ENCODE results near the gene TMEM132D.

Gene TMEM132D

DNA sequence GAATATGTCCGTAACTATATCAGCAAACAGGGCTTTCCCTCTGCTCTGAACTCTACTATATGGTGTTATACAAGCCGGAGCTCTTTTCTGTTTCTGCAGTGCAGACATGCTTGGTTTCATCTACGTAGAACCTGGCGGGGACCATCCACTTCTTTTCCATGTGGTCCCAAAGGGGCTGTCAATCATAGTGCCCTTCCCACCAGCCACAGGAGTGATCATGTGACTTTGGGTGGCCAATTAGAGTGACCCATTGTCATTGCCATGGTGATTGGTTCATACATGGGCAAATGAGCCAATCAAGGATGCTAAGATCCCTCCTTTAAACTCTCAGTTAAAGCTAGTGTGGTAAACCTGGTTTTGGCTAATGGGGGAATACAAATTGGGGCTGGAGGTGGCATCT lies 281.3 kb downstream of the TMEM132D start:
- Histone ChIP-seq H2AFZ (ENCODE audit: low read length, unreplicated experiment) (no peak overlapping the region), H3K27ac (ENCODE audit: low read depth, low read length) (no peak overlapping the region), H3K4me3 (ENCODE audit: low read depth, low read length) (no peak overlapping the region), H3K4me1 (ENCODE audit: control insufficient read depth, insufficient read depth, low read length, unreplicated experiment) (no peaks in the 10 kb centered on the region), H3K27me3 (ENCODE audit: insufficient read depth, low read length) (no peaks in the 10 kb centered on the region), H3K36me3 (ENCODE audit: insufficient read depth, low read length) (no peaks in the 10 kb centered on the region), H3K79me2 (ENCODE audit: control insufficient read depth, insufficient read depth, low read length, unreplicated experiment) (no peaks in the 10 kb centered on the region)

GRCh38 chr12:129619271-129619670 lies 284.6 kb downstream of the TMEM132D start:
- Histone ChIP-seq H3K4me1 (ENCODE audit: control insufficient read depth, insufficient read depth, low read length, unreplicated experiment) (no peaks in the 10 kb centered on the region), H2AFZ (ENCODE audit: low read length, unreplicated experiment) (no peak overlapping the region), H3K27ac (ENCODE audit: low read depth, low read length) (no peak overlapping the region), H3K79me2 (ENCODE audit: control insufficient read depth, insufficient read depth, low read length, unreplicated experiment) (no peaks in the 10 kb centered on the region), H3K27me3 (ENCODE audit: insufficient read depth, low read length) (no peaks in the 10 kb centered on the region), H3K4me3 (ENCODE audit: low read depth, low read length) (no peak overlapping the region), H3K36me3 (ENCODE audit: insufficient read depth, low read length) (no peaks in the 10 kb centered on the region)

DNA sequence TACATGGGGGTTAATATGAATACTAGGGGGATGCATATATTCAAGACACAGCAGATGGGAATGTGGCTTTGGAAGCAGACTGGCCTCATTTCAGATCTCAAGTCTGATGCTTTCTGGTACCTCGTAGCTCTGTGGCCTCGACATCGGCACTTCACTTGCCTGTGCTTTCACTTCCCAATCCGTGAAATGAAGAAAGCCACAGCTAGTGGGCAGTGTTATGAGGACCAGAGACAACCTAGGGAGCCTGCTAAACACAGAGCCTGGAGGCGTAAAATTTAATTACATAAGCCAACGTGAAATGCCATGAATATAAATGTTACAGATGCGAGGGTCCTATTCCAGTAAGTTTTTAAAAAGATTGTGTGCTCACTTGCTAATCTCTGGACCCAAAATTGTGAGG lies 286.0 kb downstream of the TMEM132D start:
- Histone ChIP-seq H3K27ac (ENCODE audit: low read depth, low read length) (no peak overlapping the region), H3K79me2 (ENCODE audit: control insufficient read depth, insufficient read depth, low read length, unreplicated experiment) (no peaks in the 10 kb centered on the region), H3K4me1 (ENCODE audit: control insufficient read depth, insufficient read depth, low read length, unreplicated experiment) (no peaks in the 10 kb centered on the region), H3K27me3 (ENCODE audit: insufficient read depth, low read length) (no peaks in the 10 kb centered on the region), H2AFZ (ENCODE audit: low read length, unreplicated experiment) (no peak overlapping the region), H3K4me3 (ENCODE audit: low read depth, low read length) (no peak overlapping the region), H3K36me3 (ENCODE audit: insufficient read depth, low read length) (no peaks in the 10 kb centered on the region)

DNA sequence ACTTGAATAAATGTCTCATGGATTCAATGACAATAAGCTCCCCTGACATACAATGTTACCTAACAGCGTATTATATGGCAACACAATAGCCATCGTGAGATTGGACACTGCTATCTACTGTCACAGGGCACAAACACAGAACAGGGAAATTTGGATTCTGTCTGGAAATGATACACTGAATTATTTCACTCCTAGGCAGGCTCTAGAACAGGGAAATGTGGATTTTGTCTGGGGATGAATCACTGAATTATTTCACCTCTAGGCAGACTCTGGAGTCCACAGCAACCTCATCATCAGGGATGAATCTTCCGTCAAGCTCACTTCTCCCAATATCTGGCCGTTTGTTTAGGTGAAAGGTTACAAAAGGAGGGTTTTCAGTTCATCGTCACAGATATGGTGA lies 288.8 kb downstream of the TMEM132D start:
- Histone ChIP-seq H3K4me1 (ENCODE audit: control insufficient read depth, insufficient read depth, low read length, unreplicated experiment) (no peaks in the 10 kb centered on the region), H3K36me3 (ENCODE audit: insufficient read depth, low read length) (no peaks in the 10 kb centered on the region), H3K4me3 (ENCODE audit: low read depth, low read length) (no peak overlapping the region), H2AFZ (ENCODE audit: low read length, unreplicated experiment) (no peak overlapping the region), H3K27me3 (ENCODE audit: insufficient read depth, low read length) (no peaks in the 10 kb centered on the region), H3K27ac (ENCODE audit: low read depth, low read length) (no peak overlapping the region), H3K79me2 (ENCODE audit: control insufficient read depth, insufficient read depth, low read length, unreplicated experiment) (no peaks in the 10 kb centered on the region)

GRCh38 chr12:129614221-129614885 lies 289.5 kb downstream of the TMEM132D start:
- Histone ChIP-seq H3K27ac (ENCODE audit: low read depth, low read length) (no peak overlapping the region), H2AFZ (ENCODE audit: low read length, unreplicated experiment) (no peak overlapping the region), H3K4me3 (ENCODE audit: low read depth, low read length) (no peak overlapping the region), H3K4me1 (ENCODE audit: control insufficient read depth, insufficient read depth, low read length, unreplicated experiment) (no peaks in the 10 kb centered on the region), H3K36me3 (ENCODE audit: insufficient read depth, low read length) (no peaks in the 10 kb centered on the region), H3K27me3 (ENCODE audit: insufficient read depth, low read length) (no peaks in the 10 kb centered on the region), H3K79me2 (ENCODE audit: control insufficient read depth, insufficient read depth, low read length, unreplicated experiment) (no peaks in the 10 kb centered on the region)

DNA sequence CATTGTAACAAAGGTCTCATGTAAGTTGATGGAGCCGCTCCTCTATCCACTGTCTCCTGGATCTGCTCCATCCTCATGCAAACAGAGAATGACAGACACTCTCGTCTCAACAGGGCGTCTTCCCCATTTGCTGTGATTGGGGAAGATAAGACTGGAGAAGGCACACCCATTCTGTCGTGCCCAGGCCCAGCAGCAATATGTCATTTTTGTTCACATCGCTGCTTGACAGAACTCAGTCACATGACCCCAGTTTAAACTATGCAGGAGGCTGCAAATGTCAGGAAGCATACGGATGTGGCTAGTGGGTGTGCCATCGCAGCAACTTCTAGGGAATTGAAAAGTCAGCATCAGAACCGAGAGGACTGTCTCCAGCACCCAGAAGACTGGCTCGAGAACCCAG lies 290.5 kb downstream of the TMEM132D start:
- H3K27me3 ChIP-seq (ENCODE audit: insufficient read depth, low read length) = no peaks in the 10 kb centered on the region
- no peaks in the 10 kb centered on the region for H3K79me2 ChIP-seq (ENCODE audit: control insufficient read depth, insufficient read depth, low read length, unreplicated experiment)
- no peak overlapping the region for H2AFZ ChIP-seq (ENCODE audit: low read length, unreplicated experiment)
- no peak overlapping the region for H3K4me3 ChIP-seq (ENCODE audit: low read depth, low read length)
- H3K27ac ChIP-seq (ENCODE audit: low read depth, low read length) = no peak overlapping the region
- no peaks in the 10 kb centered on the region for H3K36me3 ChIP-seq (ENCODE audit: insufficient read depth, low read length)
- no peaks in the 10 kb centered on the region for H3K4me1 ChIP-seq (ENCODE audit: control insufficient read depth, insufficient read depth, low read length, unreplicated experiment)

DNA sequence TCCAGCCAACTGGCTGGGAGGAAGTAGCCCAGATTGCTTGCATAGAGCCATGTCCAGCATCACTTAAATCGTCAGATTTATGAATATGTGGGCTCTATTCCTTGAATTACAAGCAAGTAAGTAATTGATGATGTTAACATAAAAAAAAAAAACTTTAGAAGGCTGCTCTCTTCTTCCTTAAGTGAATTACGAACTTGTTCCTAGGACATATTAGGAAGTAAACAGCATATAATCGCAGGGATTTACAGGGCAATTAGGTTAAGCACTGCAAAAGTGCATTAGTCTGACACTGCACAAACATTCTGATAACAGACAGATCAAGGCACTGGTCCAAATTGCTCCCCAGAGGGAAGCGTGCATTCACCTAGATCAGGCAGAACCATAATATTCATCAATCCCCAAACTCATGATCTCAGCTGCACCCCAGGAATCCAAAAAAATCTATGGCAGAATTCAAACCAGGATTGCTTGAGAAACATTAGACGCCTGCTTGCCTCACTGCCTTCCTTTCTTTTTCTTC lies 293.2 kb downstream of the TMEM132D start:
- no peaks in the 10 kb centered on the region for H3K4me1 ChIP-seq (ENCODE audit: control insufficient read depth, insufficient read depth, low read length, unreplicated experiment)
- H3K4me3 ChIP-seq (ENCODE audit: low read depth, low read length) = no peak overlapping the region
- H3K36me3 ChIP-seq (ENCODE audit: insufficient read depth, low read length) = no peaks in the 10 kb centered on the region
- H3K79me2 ChIP-seq (ENCODE audit: control insufficient read depth, insufficient read depth, low read length, unreplicated experiment) = no peaks in the 10 kb centered on the region
- no peaks in the 10 kb centered on the region for H3K27me3 ChIP-seq (ENCODE audit: insufficient read depth, low read length)
- no peak overlapping the region for H3K27ac ChIP-seq (ENCODE audit: low read depth, low read length)
- no peak overlapping the region for H2AFZ ChIP-seq (ENCODE audit: low read length, unreplicated experiment)

- Histone ChIP-seq H3K4me1 (ENCODE audit: control insufficient read depth, insufficient read depth, low read length, unreplicated experiment) (no peaks in the 10 kb centered on the region), H3K36me3 (ENCODE audit: insufficient read depth, low read length) (no peaks in the 10 kb centered on the region), H3K27ac (ENCODE audit: low read depth, low read length) (no peak overlapping the region), H3K79me2 (ENCODE audit: control insufficient read depth, insufficient read depth, low read length, unreplicated experiment) (no peaks in the 10 kb centered on the region), H3K27me3 (ENCODE audit: insufficient read depth, low read length) (no peaks in the 10 kb centered on the region), H3K4me3 (ENCODE audit: low read depth, low read length) (no peak overlapping the region), H2AFZ (ENCODE audit: low read length, unreplicated experiment) (no peak overlapping the region)
Observed at GRCh38 chr12:129607756-129608155, 296.1 kb downstream of the TMEM132D start.

DNA sequence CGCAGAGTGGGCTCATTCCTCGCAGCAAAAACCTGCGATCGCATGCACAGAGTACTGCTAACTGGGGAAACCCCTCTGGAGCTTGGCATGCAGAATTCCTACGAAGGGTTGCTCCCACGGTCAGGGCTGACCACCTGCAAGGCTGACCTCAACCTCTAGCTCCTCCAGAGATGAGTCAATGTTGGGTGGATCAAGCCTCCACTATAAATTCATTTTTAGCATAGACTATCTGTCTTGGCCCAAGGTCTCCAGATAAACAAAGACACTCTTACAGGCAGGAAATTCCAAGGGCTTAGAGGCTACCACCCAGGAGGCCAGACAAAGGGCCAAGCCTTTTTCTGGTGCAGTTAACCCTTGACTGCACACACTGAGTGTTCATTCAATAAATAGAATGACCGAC lies 296.5 kb downstream of the TMEM132D start:
- H3K36me3 ChIP-seq (ENCODE audit: insufficient read depth, low read length) = no peaks in the 10 kb centered on the region
- no peak overlapping the region for H3K27ac ChIP-seq (ENCODE audit: low read depth, low read length)
- no peaks in the 10 kb centered on the region for H3K4me1 ChIP-seq (ENCODE audit: control insufficient read depth, insufficient read depth, low read length, unreplicated experiment)

DNA sequence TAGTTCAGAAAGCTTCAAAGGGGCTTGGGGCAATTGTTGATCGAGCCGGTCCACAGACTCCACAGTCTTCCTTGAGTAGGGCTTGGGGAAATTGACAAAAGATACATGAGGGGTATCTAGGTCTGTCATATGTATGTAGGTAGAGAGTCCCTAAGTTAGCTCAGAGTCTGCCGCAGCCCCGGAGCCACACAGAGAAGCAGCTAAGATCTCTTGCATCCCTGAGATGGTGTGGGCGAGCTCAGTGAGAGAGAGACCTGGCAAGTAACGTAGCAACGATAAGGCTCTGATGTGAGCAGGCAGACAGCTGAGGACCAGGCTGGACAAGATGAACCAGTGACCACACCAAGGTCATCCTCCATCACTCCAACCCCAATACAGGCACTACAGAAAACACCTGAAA lies 297.6 kb downstream of the TMEM132D start:
- H3K36me3 ChIP-seq (ENCODE audit: insufficient read depth, low read length) = no peaks in the 10 kb centered on the region

More for the DNA sequence above, 296.5 kb downstream of the TMEM132D start:
- no peak overlapping the region for H2AFZ ChIP-seq (ENCODE audit: low read length, unreplicated experiment)
- no peaks in the 10 kb centered on the region for H3K79me2 ChIP-seq (ENCODE audit: control insufficient read depth, insufficient read depth, low read length, unreplicated experiment)
- H3K27me3 ChIP-seq (ENCODE audit: insufficient read depth, low read length) = no peaks in the 10 kb centered on the region
- H3K4me3 ChIP-seq (ENCODE audit: low read depth, low read length) = no peak overlapping the region

GRCh38 chr12:129605666-129606065 lies 298.2 kb downstream of the TMEM132D start:
- Histone ChIP-seq H2AFZ (ENCODE audit: low read length, unreplicated experiment) (no peak overlapping the region), H3K36me3 (ENCODE audit: insufficient read depth, low read length) (no peaks in the 10 kb centered on the region), H3K27ac (ENCODE audit: low read depth, low read length) (no peak overlapping the region), H3K27me3 (ENCODE audit: insufficient read depth, low read length) (no peaks in the 10 kb centered on the region), H3K79me2 (ENCODE audit: control insufficient read depth, insufficient read depth, low read length, unreplicated experiment) (no peaks in the 10 kb centered on the region), H3K4me3 (ENCODE audit: low read depth, low read length) (no peak overlapping the region), H3K4me1 (ENCODE audit: control insufficient read depth, insufficient read depth, low read length, unreplicated experiment) (no peaks in the 10 kb centered on the region)

More for the DNA sequence above, 297.6 kb downstream of the TMEM132D start:
- no peak overlapping the region for H3K27ac ChIP-seq (ENCODE audit: low read depth, low read length)
- H3K4me3 ChIP-seq (ENCODE audit: low read depth, low read length) = no peak overlapping the region
- H2AFZ ChIP-seq (ENCODE audit: low read length, unreplicated experiment) = no peak overlapping the region
- H3K79me2 ChIP-seq (ENCODE audit: control insufficient read depth, insufficient read depth, low read length, unreplicated experiment) = no peaks in the 10 kb centered on the region
- H3K4me1 ChIP-seq (ENCODE audit: control insufficient read depth, insufficient read depth, low read length, unreplicated experiment) = no peaks in the 10 kb centered on the region
- no peaks in the 10 kb centered on the region for H3K27me3 ChIP-seq (ENCODE audit: insufficient read depth, low read length)

Measured in ACC112 (cell line).